Heart right ventricle (tissue), 16 donors: ENCODE data around the gene SUGCT. TPM values are rescaled to one million over a fixed set of nuclear protein-coding genes. Genes with fewer than 3 reads are reported as not detected.

Experiments used
- ATAC-seq, 8 donors: fragments of 200-7000 bp; cut with Tn5 transposase; one replicate each; pipeline ENCODE4 v1.9.1; 2020; ENCODE audit warnings: mild to moderate bottlenecking in 8 of 8, moderate library complexity in 8 of 8, moderate number of reproducible peaks in 1 of 8
- DNase-seq, 2 donors: peaks; one replicate each; pipeline ENCODE4 v3.0.0-alpha.2; 2020
- H3K27ac ChIP-seq, 10 donors: fragments of 200-600 bp; sonication (generic) in 2 of 10; one replicate each; pipeline versions ENCODE4 v1.5.0 to v1.8.0; 2020 to 2022; ENCODE audit warnings: mild to moderate bottlenecking in 3 of 10
- H3K27me3 ChIP-seq, 7 donors: fragments of 200-600 bp; one replicate each; pipeline ENCODE4 v1.8.0; 2021 to 2022; ENCODE audit warnings: mild to moderate bottlenecking in 2 of 7
- H3K36me3 ChIP-seq, 9 donors: fragments of 200-600 bp; sonication (generic) in 1 of 9; one replicate each; pipeline versions ENCODE4 v1.5.0 to v1.8.0; 2020 to 2022; ENCODE audit warnings: mild to moderate bottlenecking in 2 of 9
- H3K4me1 ChIP-seq, 9 donors: fragments of 200-600 bp; sonication (generic) in 1 of 9; one replicate each; pipeline versions ENCODE4 v1.5.0 to v1.8.0; 2020 to 2022; ENCODE audit warnings: mild to moderate bottlenecking in 4 of 9
- H3K4me3 ChIP-seq, 10 donors: fragments of 200-600 bp; sonication (generic) in 2 of 10; one replicate each; pipeline versions ENCODE4 v1.5.0 to v1.8.0; 2020 to 2022; ENCODE audit warnings: mild to moderate bottlenecking in 7 of 10, moderate library complexity in 2 of 10
- H3K9me3 ChIP-seq, 11 donors: fragments of 200-600 bp in 10 of 11; sonication (generic) in 2 of 11; one replicate each; pipeline versions ENCODE4 v1.5.0 to v1.8.0; 2013 to 2022; ENCODE audit warnings: mild to moderate bottlenecking in 2 of 11, control low read depth in 1 of 11, moderate library complexity in 1 of 11
- WGBS, 2 donors: extraction: QIAGEN DNeasy Blood & Tissue Kit; methylation state at CpG; one replicate each; pipeline ENCODE4 v1.1.7; 2013; ENCODE audit warnings: inconsistent platforms in 1 of 2; 5-methylcytosine and 5-hydroxymethylcytosine counted together
- intact Hi-C, 10 donors: fragments of 100-400 bp; cut with DNase I; formaldehyde crosslinking; loops; one replicate each; pipeline versions ENCODE4 v1.11.1 to v1.14.2; 2022
- polyA plus RNA-seq, 2 donors: library from polyadenylated mRNA; stranded (reverse); fragments of 200-250 nt; gene quantifications; one replicate each; pipeline ENCODE4 v1.2.3, GENCODE V29; 2013
- total RNA-seq, 10 donors: library from RNA; stranded (reverse); fragmentation: NEBNext Ultra II Directional in 3 of 10; extraction: Animal tissue kit (Norgen Biotek cat#: 25700) in 3 of 10; gene quantifications; one replicate each; pipeline versions ENCODE4 v1.2.1 to v1.2.4, GENCODE V29; 2021 to 2023
- TF ChIP-seq, protein P1 (sequence below), 9 donors: fragments of 200-600 bp; sonication (generic) in 2 of 9; IDR thresholded peaks; one replicate each; pipeline versions ENCODE4 v1.5.0 to v1.8.0; 2021 to 2022; ENCODE audit warnings: antibody characterized with exemption in 9 of 9, mild to moderate bottlenecking in 5 of 9, moderate library complexity in 1 of 9
- donor health status: Arrhythmogenic right ventricular cardiomyopathy.
- donor health status: ischemic (EF 13 %, LVEDD 7.1; RV severe dilation, severe dysfunction).
- donor health status: healthy with polysubstance abuse.
- donor health status: DM: no; HTN: yes; CAD: no.
- donor health status: DM: no; HTN: no; CAD: no.
- donor health status: ischemic (EF 25% LVEDD 6.9; RV normal size, moderate dysfunction).
- donor health status: ischemic (EF 25% LVEDD 5.7; RV mildly dilated, moderate dysfunction).
- donor health status: healthy.
- donor health status: DM: yes; HTN: yes; CAD: no.
- donor health status: Ischemic cardiomyopathy.
- donor health status: ischemic (EF 35%, LVEDD 5.7; RV mildly dilated, moderate dysfunction).
- donor health status: nonischemic (EF 11% LVEDD 7.7; RV severe dilation, severe dysfunction).
- donor health status: DM: yes; HTN: yes; CAD: no.
- donor health status: PGD.
- donor health status: ischemic (EF 29% LVEDD 5.4; RV normal size, mild dysfunction).
- donor health status: nonischemic (EF 23%, LVEDD 6.1; RV moderate dilation, normal function).

The SUGCT gene
- total and polyA plus RNA-seq, 12 donors = 1.2 to 8.1 (median 6.1) TPM

DNA sequence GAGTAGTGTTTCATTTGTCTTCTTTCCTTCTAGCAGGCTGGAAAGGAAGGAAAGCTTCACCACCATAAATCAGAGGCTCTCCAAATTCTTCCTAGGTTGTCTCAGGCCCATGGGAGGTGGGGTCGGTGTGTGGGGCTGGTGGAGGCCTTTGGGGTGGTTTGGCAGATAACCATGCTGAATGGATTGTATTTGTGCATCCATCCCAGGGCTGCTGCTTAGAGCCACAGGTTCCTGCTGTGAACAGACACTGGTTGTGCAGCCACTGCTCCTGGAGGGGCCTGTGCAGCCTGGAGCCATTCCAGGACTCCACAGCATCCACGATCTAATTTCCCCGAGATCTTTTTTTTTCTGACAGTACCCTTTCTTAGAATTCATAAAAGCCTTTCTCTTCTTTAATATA is 741.8 kb downstream of the SUGCT start:
- H3K27ac ChIP-seq = no peak overlapping the region
- H3K27me3 ChIP-seq = no peaks in the 10 kb centered on the region
- intact Hi-C loops = no loop called here
- no peaks in the 10 kb centered on the region for H3K9me3 ChIP-seq
- DNase-seq = no peak
- no peak overlapping the region for H3K4me3 ChIP-seq
- ATAC-seq = no peak
- no peaks in the 10 kb centered on the region for H3K4me1 ChIP-seq
- TF ChIP-seq, protein P1, sequence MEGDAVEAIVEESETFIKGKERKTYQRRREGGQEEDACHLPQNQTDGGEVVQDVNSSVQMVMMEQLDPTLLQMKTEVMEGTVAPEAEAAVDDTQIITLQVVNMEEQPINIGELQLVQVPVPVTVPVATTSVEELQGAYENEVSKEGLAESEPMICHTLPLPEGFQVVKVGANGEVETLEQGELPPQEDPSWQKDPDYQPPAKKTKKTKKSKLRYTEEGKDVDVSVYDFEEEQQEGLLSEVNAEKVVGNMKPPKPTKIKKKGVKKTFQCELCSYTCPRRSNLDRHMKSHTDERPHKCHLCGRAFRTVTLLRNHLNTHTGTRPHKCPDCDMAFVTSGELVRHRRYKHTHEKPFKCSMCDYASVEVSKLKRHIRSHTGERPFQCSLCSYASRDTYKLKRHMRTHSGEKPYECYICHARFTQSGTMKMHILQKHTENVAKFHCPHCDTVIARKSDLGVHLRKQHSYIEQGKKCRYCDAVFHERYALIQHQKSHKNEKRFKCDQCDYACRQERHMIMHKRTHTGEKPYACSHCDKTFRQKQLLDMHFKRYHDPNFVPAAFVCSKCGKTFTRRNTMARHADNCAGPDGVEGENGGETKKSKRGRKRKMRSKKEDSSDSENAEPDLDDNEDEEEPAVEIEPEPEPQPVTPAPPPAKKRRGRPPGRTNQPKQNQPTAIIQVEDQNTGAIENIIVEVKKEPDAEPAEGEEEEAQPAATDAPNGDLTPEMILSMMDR (IDR thresholded peaks at IDR 0.05) = no peak
- WGBS, 2 donors = 85 to 92% methylated on average over 3 of the region's 3 CpGs
- no peaks in the 10 kb centered on the region for H3K36me3 ChIP-seq

DNA sequence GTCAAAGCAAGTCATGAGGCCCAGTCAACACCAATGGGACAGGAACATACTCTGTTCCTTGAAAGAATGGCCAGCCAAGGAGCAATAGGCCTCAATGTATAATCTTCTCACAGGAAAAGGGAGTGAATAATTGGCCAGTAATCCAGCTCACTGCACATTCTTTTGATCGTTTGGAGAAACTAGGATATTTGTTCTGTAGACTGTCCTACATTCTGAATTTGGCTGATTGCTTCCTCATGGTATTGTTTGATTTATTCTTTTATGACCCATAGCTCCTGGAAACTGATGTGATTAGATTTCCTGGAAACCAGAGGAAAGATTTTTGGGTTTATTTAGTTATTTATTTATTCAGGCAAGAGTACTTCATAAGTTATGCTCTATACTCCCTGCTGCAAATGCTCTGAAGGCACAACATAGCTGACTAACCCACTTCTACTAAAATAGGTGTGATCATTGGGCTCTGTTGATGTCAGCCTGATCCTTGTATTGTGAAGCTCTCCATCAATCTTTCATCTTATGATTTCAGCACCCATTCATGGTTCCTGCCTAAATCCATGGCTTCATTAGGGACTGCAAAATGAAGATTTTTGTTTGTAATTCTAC is 745.2 kb downstream of the SUGCT start:
- intact Hi-C loops = no loop called here
- Histone ChIP-seq H3K4me1 (no peaks in the 10 kb centered on the region), H3K36me3 (no peaks in the 10 kb centered on the region), H3K27me3 (no peaks in the 10 kb centered on the region), H3K27ac (no peak overlapping the region), H3K4me3 (no peak overlapping the region), H3K9me3 (peaks cover 0 to 4% (median 0%) of the 10 kb centered on the region in 11 donors)
- TF ChIP-seq, protein P1 (IDR thresholded peaks at IDR 0.05) = no peak
- ATAC-seq = no peak
- no peak for DNase-seq
- 36% methylated on average over 1 of the region's 1 CpG for WGBS, 2 donors

DNA sequence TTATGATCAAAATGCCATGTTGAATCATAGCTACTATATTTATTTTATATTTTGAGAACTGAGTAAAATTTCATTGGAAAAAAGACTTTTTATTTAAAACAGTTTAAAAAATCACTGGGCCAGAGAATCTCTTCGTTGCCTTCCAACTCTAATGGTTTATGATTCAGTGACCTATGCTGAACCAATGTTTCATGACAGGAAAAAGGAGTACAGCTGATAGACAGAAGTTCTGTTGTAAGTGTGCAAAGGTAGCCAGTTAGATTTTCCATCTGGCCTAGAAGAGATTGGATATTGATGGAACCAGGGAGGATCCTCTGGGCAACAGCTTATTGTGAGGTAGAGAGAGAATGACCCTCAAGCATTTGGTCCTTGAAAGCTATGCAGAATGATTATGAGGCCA is 745.8 kb downstream of the SUGCT start:
- Histone ChIP-seq H3K4me3 (no peak overlapping the region), H3K27ac (no peak overlapping the region), H3K27me3 (no peaks in the 10 kb centered on the region), H3K36me3 (no peaks in the 10 kb centered on the region), H3K9me3 (peaks cover 0 to 4% (median 0%) of the 10 kb centered on the region in 11 donors), H3K4me1 (no peaks in the 10 kb centered on the region)
- TF ChIP-seq, protein P1 (IDR thresholded peaks at IDR 0.05) = no peak
- intact Hi-C loops = no loop called here
- DNase-seq (no peak), ATAC-seq (no peak)
- 60 to 77% methylated on average over 1 of the region's 1 CpG for WGBS, 2 donors

DNA sequence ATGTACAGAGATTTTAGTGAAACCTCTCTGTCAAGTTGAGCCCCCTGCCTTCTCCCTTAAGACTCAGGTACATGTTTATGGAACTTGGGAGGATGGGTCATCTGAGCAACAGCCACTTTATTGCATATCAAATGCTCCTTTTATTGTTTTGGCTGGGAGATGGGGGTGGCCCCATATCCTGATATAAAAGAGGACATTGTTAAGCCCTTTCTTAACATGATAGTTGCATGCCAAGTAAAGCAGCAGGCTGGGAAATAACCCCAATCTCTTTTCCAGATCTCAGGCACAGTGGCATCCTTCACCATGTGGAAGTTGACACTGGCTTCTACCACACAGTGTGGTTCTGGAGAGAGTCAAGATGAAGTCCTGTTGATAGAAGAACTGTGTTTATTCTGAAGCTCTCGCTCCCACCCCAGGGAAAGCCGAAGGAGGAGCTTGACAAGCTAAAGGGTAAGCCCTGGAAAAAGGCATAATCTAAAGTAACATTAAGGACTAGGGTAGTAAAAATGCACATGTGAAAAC is 746.7 kb downstream of the SUGCT start:
- H3K9me3 ChIP-seq = peaks cover 0 to 4% (median 0%) of the 10 kb centered on the region in 11 donors

More for the DNA sequence above, 746.7 kb downstream of the SUGCT start:
- no peaks in the 10 kb centered on the region for H3K36me3 ChIP-seq
- no peak overlapping the region for H3K27ac ChIP-seq
- TF ChIP-seq, protein P1 (IDR thresholded peaks at IDR 0.05) = no peak
- H3K4me1 ChIP-seq = no peaks in the 10 kb centered on the region
- intact Hi-C loops = no loop called here
- no peaks in the 10 kb centered on the region for H3K27me3 ChIP-seq
- DNase-seq (no peak), ATAC-seq (peak in 1 of 8 donors; percentile 22)
- no peak overlapping the region for H3K4me3 ChIP-seq
- 87 to 91% methylated on average over 2 of the region's 2 CpGs for WGBS, 2 donors
